Measurements from ENCODE around the gene RIT2. TPM values are rescaled to one million over a fixed set of nuclear protein-coding genes. Genes with fewer than 3 reads are reported as not detected.

The RIT2 gene
- total RNA-seq, 1 donor from 2014 or later: not detected

GRCh38 chr18:42958353-42958752 lies 157.1 kb downstream of the RIT2 start:
- Mint-ChIP-seq H3K4me1 (peaks cover 8% of the 10 kb centered on the region), H3K9me3 (peaks cover 3% of the 10 kb centered on the region), H3K27me3 (ENCODE audit: low read depth) (no peaks in the 10 kb centered on the region), H3K27ac (no peak overlapping the region), H3K4me3 (no peak overlapping the region), H3K36me3 (no peaks in the 10 kb centered on the region)
- DNase-seq (ENCODE audit: low spot score in 2 of 2, unreplicated experiment in 2 of 2): no peak
- no peak for TF ChIP-seq CTCF (IDR thresholded peaks at IDR 0.05; ENCODE audit: unreplicated experiment)

DNA sequence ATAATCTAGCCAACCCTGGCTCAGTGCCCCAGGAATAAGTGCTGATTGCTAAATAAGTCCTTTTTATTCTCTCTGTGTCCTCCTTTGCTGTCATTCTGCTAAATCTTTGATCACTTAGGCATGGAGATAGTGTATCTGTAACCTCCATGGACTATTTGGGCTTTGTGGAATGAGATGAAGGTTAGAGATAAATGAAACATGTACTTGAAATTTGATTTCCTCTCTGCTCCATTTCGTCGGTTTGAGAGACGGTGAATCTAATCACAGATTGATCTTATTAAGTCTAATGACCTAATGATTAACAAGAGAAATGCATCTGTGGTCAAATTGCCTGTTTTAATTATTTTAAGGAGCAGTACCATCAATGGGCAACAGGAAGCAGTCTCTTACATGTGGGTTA lies 159.2 kb downstream of the RIT2 start:
- H3K4me3 Mint-ChIP-seq: no peak overlapping the region
- peaks cover 8% of the 10 kb centered on the region for H3K9me3 Mint-ChIP-seq
- no peaks in the 10 kb centered on the region for H3K36me3 Mint-ChIP-seq
- DNase-seq (ENCODE audit: low spot score in 2 of 2, unreplicated experiment in 2 of 2): no peak
- H3K27me3 Mint-ChIP-seq (ENCODE audit: low read depth): no peaks in the 10 kb centered on the region
- H3K4me1 Mint-ChIP-seq: peaks cover 8% of the 10 kb centered on the region
- no peak overlapping the region for H3K27ac Mint-ChIP-seq
- TF ChIP-seq CTCF (IDR thresholded peaks at IDR 0.05; ENCODE audit: unreplicated experiment): no peak

DNA sequence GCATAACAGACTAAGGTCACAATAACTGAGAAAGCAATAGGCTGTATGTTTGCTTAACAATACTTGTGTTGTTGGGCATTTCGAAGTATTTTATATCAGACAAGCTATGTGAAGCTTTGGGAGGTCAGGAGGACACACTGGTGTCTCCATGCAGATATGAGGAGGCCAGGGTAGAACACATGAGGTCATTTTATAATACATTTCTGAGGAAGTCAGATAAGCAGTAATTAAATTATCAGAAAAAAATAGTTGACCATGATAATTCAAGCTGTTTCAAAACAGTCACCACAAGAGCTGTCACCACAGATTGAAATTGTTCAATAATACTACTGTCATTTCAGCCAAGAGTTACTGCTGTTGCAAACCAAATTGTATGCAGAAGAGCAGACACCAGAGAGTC lies 160.6 kb downstream of the RIT2 start:
- H3K4me3 Mint-ChIP-seq: no peak overlapping the region
- TF ChIP-seq CTCF (IDR thresholded peaks at IDR 0.05; ENCODE audit: unreplicated experiment): no peak
- peaks cover 6% of the 10 kb centered on the region for H3K36me3 Mint-ChIP-seq
- peaks cover 8% of the 10 kb centered on the region for H3K4me1 Mint-ChIP-seq
- peaks cover 22% of the 10 kb centered on the region for H3K9me3 Mint-ChIP-seq
- no peak for DNase-seq (ENCODE audit: low spot score in 2 of 2, unreplicated experiment in 2 of 2)
- H3K27ac Mint-ChIP-seq: no peak overlapping the region
- no peaks in the 10 kb centered on the region for H3K27me3 Mint-ChIP-seq (ENCODE audit: low read depth)

GRCh38 chr18:42953306-42953705 lies 162.2 kb downstream of the RIT2 start:
- no peak for DNase-seq (ENCODE audit: low spot score in 2 of 2, unreplicated experiment in 2 of 2)
- Mint-ChIP-seq H3K36me3 (peaks cover 6% of the 10 kb centered on the region), H3K4me1 (peaks cover 8% of the 10 kb centered on the region), H3K27me3 (ENCODE audit: low read depth) (no peaks in the 10 kb centered on the region), H3K27ac (no peak overlapping the region), H3K9me3 (peaks cover 22% of the 10 kb centered on the region), H3K4me3 (no peak overlapping the region)
- TF ChIP-seq CTCF (IDR thresholded peaks at IDR 0.05; ENCODE audit: unreplicated experiment): no peak

DNA sequence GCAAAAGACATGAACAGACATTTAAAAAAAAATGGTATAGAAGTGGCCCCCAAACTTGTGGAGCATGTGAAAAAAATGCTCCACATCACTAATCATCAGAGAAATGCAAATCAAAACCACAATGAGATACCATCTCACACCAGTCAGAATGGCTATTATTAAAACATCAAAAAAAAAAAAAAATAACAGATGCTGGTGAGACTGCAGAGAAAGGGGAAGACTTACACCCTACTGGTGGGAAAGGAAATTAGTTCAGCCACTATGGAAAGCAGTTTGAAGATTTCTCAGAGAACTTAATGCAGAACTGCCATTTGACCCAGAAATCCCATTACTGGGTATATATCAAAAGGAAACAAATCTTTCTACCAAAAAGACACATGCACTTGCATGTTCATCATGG lies 164.8 kb downstream of the RIT2 start:
- H3K4me1 Mint-ChIP-seq: peaks cover 8% of the 10 kb centered on the region
- no peak for DNase-seq (ENCODE audit: low spot score in 2 of 2, unreplicated experiment in 2 of 2)
- H3K36me3 Mint-ChIP-seq: peaks cover 6% of the 10 kb centered on the region
- H3K9me3 Mint-ChIP-seq: peaks cover 19% of the 10 kb centered on the region
- no peak overlapping the region for H3K4me3 Mint-ChIP-seq
- no peaks in the 10 kb centered on the region for H3K27me3 Mint-ChIP-seq (ENCODE audit: low read depth)
- no peak overlapping the region for H3K27ac Mint-ChIP-seq
- TF ChIP-seq CTCF (IDR thresholded peaks at IDR 0.05; ENCODE audit: unreplicated experiment): no peak

GRCh38 chr18:42948831-42949230 lies 166.7 kb downstream of the RIT2 start:
- peaks cover 6% of the 10 kb centered on the region for H3K36me3 Mint-ChIP-seq
- H3K4me1 Mint-ChIP-seq: peaks cover 2% of the 10 kb centered on the region
- no peaks in the 10 kb centered on the region for H3K27me3 Mint-ChIP-seq (ENCODE audit: low read depth)

More at GRCh38 chr18:42948831-42949230, 166.7 kb downstream of the RIT2 start:
- Mint-ChIP-seq H3K27ac (no peak overlapping the region), H3K4me3 (no peak overlapping the region), H3K9me3 (peaks cover 24% of the 10 kb centered on the region)
- TF ChIP-seq CTCF (IDR thresholded peaks at IDR 0.05; ENCODE audit: unreplicated experiment): no peak
- DNase-seq (ENCODE audit: low spot score in 2 of 2, unreplicated experiment in 2 of 2): no peak

All from mesothelial cell of epicardium (in vitro differentiated cells).